GM13976 (cell line): ENCODE results near the gene MNX1.

Experiments used
- DNase-seq: peaks from one replicate; pipeline ENCODE4 v3.0.0; 2012; ENCODE audit warnings: low spot score
- CTCF ChIP-seq: IDR thresholded peaks from 2 replicates; pipeline ENCODE4 v1.5.1; 2012; ENCODE audit warnings: borderline replicate concordance, mild to moderate bottlenecking; ENCODE audit not compliant: insufficient read depth; ENCODE audit errors: extremely low read depth, missing control alignments, control extremely low read depth
- in situ Hi-C: fragments of 300-500 bp; cut with MboI; formaldehyde crosslinking; loops from one replicate; pipeline ENCODE4 v1.12.0; 2022; ENCODE audit warnings: low sequenced_read_pairs, mixed read lengths, inconsistent platforms; ENCODE audit not compliant: unreplicated experiment

MNX1 gene

GRCh38 chr7:157006829-157007469, 3.5 kb downstream of the MNX1 start:
- TF ChIP-seq CTCF: no peak
- no peak for DNase-seq

GRCh38 chr7:157006205-157006747, 4.2 kb downstream of the MNX1 start:
- in situ Hi-C loops: no loop called here
- TF ChIP-seq CTCF: no peak
- DNase-seq: no peak

More at GRCh38 chr7:157006829-157007469, 3.5 kb downstream of the MNX1 start:
- in situ Hi-C loops: no loop called here

GRCh38 chr7:157005456-157006204, 4.8 kb downstream of the MNX1 start:
- no peak for DNase-seq
- TF ChIP-seq CTCF: no peak
- in situ Hi-C loops: no loop called here

GRCh38 chr7:157004521-157005455, 5.7 kb downstream of the MNX1 start:
- no peak for TF ChIP-seq CTCF
- in situ Hi-C loops: no loop called here
- DNase-seq: no peak

GRCh38 chr7:157003756-157004520, 6.5 kb downstream of the MNX1 start:
- TF ChIP-seq CTCF: no peak
- in situ Hi-C loops: no loop called here
- no peak for DNase-seq

GRCh38 chr7:157003445-157003755, 7.1 kb downstream of the MNX1 start:
- no peak for DNase-seq
- in situ Hi-C loops: no loop called here
- no peak for TF ChIP-seq CTCF
